Glutamatergic neuron (in vitro differentiated cells): ENCODE data around the gene ELK1. TPM values are rescaled to one million over a fixed set of nuclear protein-coding genes. Genes with fewer than 3 reads are reported as not detected.

Experiments
- DNase-seq: peaks from one replicate; pipeline ENCODE4 v3.0.0; 2022
- H3K27ac Mint-ChIP-seq: one replicate; pipeline ENCODE4 v1.8.0; 2020; ENCODE audit warnings: mild to moderate bottlenecking, mixed read lengths, inconsistent platforms; ENCODE audit not compliant: unreplicated experiment
- H3K27me3 Mint-ChIP-seq: one replicate; pipeline ENCODE4 v1.8.0; 2020; ENCODE audit warnings: mild to moderate bottlenecking, moderate library complexity, mixed read lengths, inconsistent platforms; ENCODE audit not compliant: unreplicated experiment
- H3K36me3 Mint-ChIP-seq: one replicate; pipeline ENCODE4 v1.8.0; 2020; ENCODE audit warnings: mild to moderate bottlenecking, mixed read lengths, inconsistent platforms; ENCODE audit not compliant: unreplicated experiment
- H3K4me1 Mint-ChIP-seq: one replicate; pipeline ENCODE4 v1.8.0; 2020; ENCODE audit warnings: mild to moderate bottlenecking, low read depth, mixed read lengths, inconsistent platforms; ENCODE audit not compliant: unreplicated experiment
- H3K4me3 Mint-ChIP-seq: one replicate; pipeline ENCODE4 v1.8.0; 2020; ENCODE audit warnings: mild to moderate bottlenecking, mixed read lengths, inconsistent platforms; ENCODE audit not compliant: unreplicated experiment
- H3K9me3 Mint-ChIP-seq: one replicate; pipeline ENCODE4 v1.8.0; 2020; ENCODE audit warnings: mild to moderate bottlenecking, moderate library complexity, mixed read lengths, inconsistent platforms; ENCODE audit not compliant: unreplicated experiment
- CTCF ChIP-seq: fragments of 200-600 bp; sonication (generic); IDR thresholded peaks from one replicate; pipeline ENCODE4 v1.5.0; 2021; ENCODE audit not compliant: partially characterized antibody, unreplicated experiment
- total RNA-seq: library from RNA; stranded (reverse); fragmentation: NEBNext Ultra II Directional; extraction: Animal tissue kit (Norgen Biotek cat#: 25700); gene quantifications from one replicate; pipeline ENCODE4 v1.2.1, GENCODE V29; 2021; ENCODE audit not compliant: unreplicated experiment

The ELK1 gene
- total RNA-seq, 1 donor from 2014 or later = 11.9 TPM

- TF ChIP-seq CTCF = no peak
- no peak for DNase-seq
Observed at GRCh38 chrX:47595716-47596251, 54.6 kb downstream of the ELK1 start.

GRCh38 chrX:47593522-47593921, 56.8 kb downstream of the ELK1 start:
- Mint-ChIP-seq H3K27ac (no peak overlapping the region), H3K9me3 (peaks cover 2% of the 10 kb centered on the region), H3K36me3 (peaks cover 17% of the 10 kb centered on the region)

More at GRCh38 chrX:47595716-47596251, 54.6 kb downstream of the ELK1 start:
- Mint-ChIP-seq H3K27me3 (peaks cover 1% of the 10 kb centered on the region), H3K27ac (no peak overlapping the region), H3K4me1 (no peaks in the 10 kb centered on the region), H3K9me3 (peaks cover 2% of the 10 kb centered on the region), H3K4me3 (no peak overlapping the region), H3K36me3 (peaks cover 17% of the 10 kb centered on the region)

GRCh38 chrX:47590984-47591383, 59.4 kb downstream of the ELK1 start:
- Mint-ChIP-seq H3K9me3 (no peaks in the 10 kb centered on the region), H3K4me3 (no peak overlapping the region), H3K4me1 (no peaks in the 10 kb centered on the region), H3K27ac (no peak overlapping the region), H3K36me3 (peaks cover 4% of the 10 kb centered on the region), H3K27me3 (no peaks in the 10 kb centered on the region)
- TF ChIP-seq CTCF = no peak
- no peak for DNase-seq

More at GRCh38 chrX:47593522-47593921, 56.8 kb downstream of the ELK1 start:
- peaks cover 1% of the 10 kb centered on the region for H3K27me3 Mint-ChIP-seq
- no peak for DNase-seq
- no peak overlapping the region for H3K4me3 Mint-ChIP-seq
- no peaks in the 10 kb centered on the region for H3K4me1 Mint-ChIP-seq
- no peak for TF ChIP-seq CTCF

- no peak for DNase-seq
- Mint-ChIP-seq H3K27me3 (peaks cover 2% of the 10 kb centered on the region), H3K36me3 (no peaks in the 10 kb centered on the region), H3K27ac (no peak overlapping the region), H3K9me3 (peaks cover 3% of the 10 kb centered on the region), H3K4me3 (no peak overlapping the region), H3K4me1 (no peaks in the 10 kb centered on the region)
- TF ChIP-seq CTCF = no peak
Observed at GRCh38 chrX:47587906-47588735, 62.2 kb downstream of the ELK1 start.
